Loucy (cell line): ENCODE data around the gene SHISAL2A.

Source experiments
- H2AFZ ChIP-seq: fragments of 200-600 bp; sonication (generic); 2 replicates; pipeline ENCODE4 v1.6.0; 2016; ENCODE audit warnings: antibody characterized with exemption, mild to moderate bottlenecking, low read length, moderate library complexity
- H3F3A ChIP-seq: fragments of 200-600 bp; 2 replicates; pipeline ENCODE4 v1.6.0; 2016; ENCODE audit warnings: antibody characterized with exemption, low read depth, mild to moderate bottlenecking
- H3K27me3 ChIP-seq: fragments of 200-600 bp; sonication (generic); 2 replicates; pipeline ENCODE4 v1.6.1; 2014; ENCODE audit warnings: low read length, mild to moderate bottlenecking; ENCODE audit not compliant: insufficient read depth, poor library complexity, severe bottlenecking
- H3K36me3 ChIP-seq: fragments of 200-600 bp; sonication (generic); 2 replicates; pipeline ENCODE4 v1.6.1; 2016; ENCODE audit warnings: low read length; ENCODE audit not compliant: insufficient read depth
- H3K4me1 ChIP-seq: fragments of 200-600 bp; sonication (generic); 2 replicates; pipeline ENCODE4 v1.5.1; 2014; ENCODE audit warnings: low read length, mild to moderate bottlenecking; ENCODE audit not compliant: insufficient read depth, poor library complexity, severe bottlenecking
- H3K4me2 ChIP-seq: fragments of 200-600 bp; sonication (generic); 2 replicates; pipeline ENCODE4 v1.6.0; 2014; ENCODE audit warnings: antibody characterized with exemption, low read length, low read depth, mild to moderate bottlenecking; ENCODE audit not compliant: poor library complexity, severe bottlenecking
- H3K4me3 ChIP-seq: fragments of 200-600 bp; sonication (generic); 2 replicates; pipeline ENCODE4 v1.5.1; 2014; ENCODE audit warnings: low read length, mild to moderate bottlenecking, mixed read lengths; ENCODE audit not compliant: poor library complexity, severe bottlenecking
- H3K79me2 ChIP-seq: fragments of 200-600 bp; sonication (generic); 2 replicates; pipeline ENCODE4 v1.6.1; 2014; ENCODE audit warnings: low read length; ENCODE audit not compliant: insufficient read depth
- H3K9ac ChIP-seq: fragments of 200-600 bp; sonication (generic); 2 replicates; pipeline ENCODE4 v1.6.0; 2014; ENCODE audit warnings: mild to moderate bottlenecking, low read depth, low read length, moderate library complexity; ENCODE audit not compliant: poor library complexity, severe bottlenecking
- H3K9me2 ChIP-seq: fragments of 200-600 bp; sonication (generic); replicated peaks from 2 replicates; pipeline ENCODE4 v1.6.1; 2016; ENCODE audit warnings: low read depth, low read length, mixed read lengths
- H3K9me3 ChIP-seq: fragments of 200-600 bp; sonication (generic); 2 replicates; pipeline ENCODE4 v1.6.1; 2014; ENCODE audit warnings: mild to moderate bottlenecking, antibody characterized with exemption, low read length, low read depth; ENCODE audit not compliant: insufficient read depth
- H4K20me1 ChIP-seq: fragments of 200-600 bp; sonication (generic); 2 replicates; pipeline ENCODE4 v1.6.0; 2014; ENCODE audit warnings: antibody characterized with exemption, low read length, mild to moderate bottlenecking; ENCODE audit not compliant: insufficient read depth, poor library complexity, severe bottlenecking
- EZH2phosphoT487 ChIP-seq: fragments of 200-600 bp; IDR thresholded peaks from 2 replicates; pipeline ENCODE4 v1.6.1; 2018; ENCODE audit warnings: antibody characterized with exemption, mild to moderate bottlenecking, moderate library complexity, borderline replicate concordance
- TF ChIP-seq, protein P1 (sequence below): fragments of 200-600 bp; sonication (generic); conservative IDR thresholded peaks from 2 replicates; pipeline ENCODE4 v1.5.1; 2014; ENCODE audit warnings: mild to moderate bottlenecking, antibody characterized with exemption, low read length

SHISAL2A gene

DNA sequence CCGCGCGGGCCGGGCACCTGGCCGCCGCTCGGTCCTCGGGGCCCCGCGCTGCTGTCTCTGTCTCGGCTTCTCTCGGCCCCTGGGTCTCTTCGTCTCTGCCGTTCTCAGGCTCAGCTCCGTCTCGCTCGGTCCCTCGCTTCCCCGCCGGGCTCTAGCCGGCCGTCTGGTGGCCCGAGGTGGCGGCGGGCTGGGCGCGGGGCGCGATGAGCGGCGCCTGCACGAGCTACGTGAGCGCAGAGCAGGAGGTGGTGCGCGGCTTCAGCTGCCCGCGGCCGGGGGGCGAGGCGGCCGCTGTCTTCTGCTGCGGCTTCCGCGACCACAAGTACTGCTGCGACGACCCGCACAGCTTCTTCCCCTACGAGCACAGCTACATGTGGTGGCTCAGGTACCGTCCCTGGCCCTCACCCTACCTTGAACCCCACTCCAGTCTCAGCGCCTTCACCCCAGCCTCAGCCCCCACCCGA, 355 bp downstream of the SHISAL2A start:
- Histone ChIP-seq H3K27me3 (no peaks in the 10 kb centered on the region), H3K4me1 (peaks cover 42% of the 10 kb centered on the region), H2AFZ (no peak overlapping the region), H3K36me3 (no peaks in the 10 kb centered on the region), H3K9me3 (no peaks in the 10 kb centered on the region), H3K9ac (no peak overlapping the region), H3K9me2 (no peaks in the 10 kb centered on the region), H3K4me2 (no peak overlapping the region), H3K79me2 (no peaks in the 10 kb centered on the region), H3F3A (peaks cover 5% of the 10 kb centered on the region; the same call in 1 of the 2 replicates), H4K20me1 (no peaks in the 10 kb centered on the region), H3K4me3 (no peak overlapping the region)
- TF ChIP-seq EZH2phosphoT487, result no peak
- TF ChIP-seq, protein P1, sequence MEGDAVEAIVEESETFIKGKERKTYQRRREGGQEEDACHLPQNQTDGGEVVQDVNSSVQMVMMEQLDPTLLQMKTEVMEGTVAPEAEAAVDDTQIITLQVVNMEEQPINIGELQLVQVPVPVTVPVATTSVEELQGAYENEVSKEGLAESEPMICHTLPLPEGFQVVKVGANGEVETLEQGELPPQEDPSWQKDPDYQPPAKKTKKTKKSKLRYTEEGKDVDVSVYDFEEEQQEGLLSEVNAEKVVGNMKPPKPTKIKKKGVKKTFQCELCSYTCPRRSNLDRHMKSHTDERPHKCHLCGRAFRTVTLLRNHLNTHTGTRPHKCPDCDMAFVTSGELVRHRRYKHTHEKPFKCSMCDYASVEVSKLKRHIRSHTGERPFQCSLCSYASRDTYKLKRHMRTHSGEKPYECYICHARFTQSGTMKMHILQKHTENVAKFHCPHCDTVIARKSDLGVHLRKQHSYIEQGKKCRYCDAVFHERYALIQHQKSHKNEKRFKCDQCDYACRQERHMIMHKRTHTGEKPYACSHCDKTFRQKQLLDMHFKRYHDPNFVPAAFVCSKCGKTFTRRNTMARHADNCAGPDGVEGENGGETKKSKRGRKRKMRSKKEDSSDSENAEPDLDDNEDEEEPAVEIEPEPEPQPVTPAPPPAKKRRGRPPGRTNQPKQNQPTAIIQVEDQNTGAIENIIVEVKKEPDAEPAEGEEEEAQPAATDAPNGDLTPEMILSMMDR, result no peak

DNA sequence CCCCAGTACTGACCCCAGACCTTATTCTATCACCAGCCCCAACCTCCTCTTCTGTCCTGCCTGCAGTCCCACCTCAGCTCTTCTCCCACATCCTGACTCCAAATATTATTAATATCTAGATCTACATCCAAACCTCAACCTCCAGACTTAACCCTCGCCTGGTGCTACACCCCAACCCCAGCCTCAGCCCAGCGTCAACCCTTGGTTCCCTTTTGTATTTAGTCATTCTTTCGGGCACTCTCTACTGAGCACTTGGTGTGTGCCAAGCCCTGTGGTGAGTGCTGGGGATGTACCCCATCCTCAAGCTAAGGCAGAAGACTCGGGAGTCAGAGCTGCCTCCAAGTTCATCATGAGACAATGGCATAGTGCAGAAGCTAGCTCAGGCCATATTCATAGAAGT, 1.1 kb downstream of the SHISAL2A start:
- no peak for TF ChIP-seq EZH2phosphoT487
- TF ChIP-seq, protein P1, result no peak
- Histone ChIP-seq H3K4me2 (no peak overlapping the region), H3K36me3 (no peaks in the 10 kb centered on the region), H3K4me1 (peaks cover 49% of the 10 kb centered on the region), H3F3A (peaks cover 5% of the 10 kb centered on the region; the same call in 1 of the 2 replicates), H3K9me3 (no peaks in the 10 kb centered on the region), H3K79me2 (no peaks in the 10 kb centered on the region), H3K4me3 (no peak overlapping the region), H3K9ac (no peak overlapping the region), H3K9me2 (no peaks in the 10 kb centered on the region), H3K27me3 (no peaks in the 10 kb centered on the region), H4K20me1 (no peaks in the 10 kb centered on the region), H2AFZ (no peak overlapping the region)

DNA sequence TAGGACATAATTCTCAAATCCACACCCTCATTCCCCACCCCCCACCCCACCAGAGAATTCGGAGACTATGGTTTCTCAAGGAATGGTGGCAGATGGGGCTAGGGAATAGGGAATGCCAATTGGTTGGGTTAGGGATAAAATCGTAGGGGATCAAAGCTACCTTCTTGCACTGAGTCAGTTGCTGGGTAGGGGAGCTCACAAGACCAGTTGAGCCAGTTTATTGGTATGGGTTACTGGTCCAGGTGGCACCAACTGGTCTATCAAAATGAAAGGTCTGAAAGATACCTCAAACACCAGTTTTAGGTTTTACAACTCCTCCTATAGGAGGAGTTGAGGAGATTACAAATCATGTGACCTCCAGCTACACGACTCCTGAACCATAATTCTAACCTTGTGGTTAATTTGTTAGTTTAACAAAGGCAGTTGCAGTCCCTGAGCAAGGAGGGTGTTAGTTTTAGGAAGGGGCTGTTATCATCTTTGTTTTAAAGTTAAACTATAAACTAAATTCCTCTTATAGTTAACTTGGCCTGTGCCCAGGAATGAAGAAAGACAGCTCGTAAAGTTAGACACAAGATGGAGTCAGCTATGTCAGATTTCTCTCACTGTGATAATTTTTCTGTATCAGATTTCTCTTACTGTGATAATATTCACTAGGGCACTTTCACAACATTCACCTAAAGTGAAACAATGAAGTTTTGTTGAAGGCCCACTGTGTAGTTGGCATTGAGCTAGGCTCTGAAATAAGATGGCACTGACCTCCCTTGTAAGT, 2.5 kb downstream of the SHISAL2A start:
- H4K20me1 ChIP-seq, result no peaks in the 10 kb centered on the region
- no peaks in the 10 kb centered on the region for H3K27me3 ChIP-seq
- H3K9ac ChIP-seq, result peak overlapping the region; percentile 74
- no peaks in the 10 kb centered on the region for H3K79me2 ChIP-seq
- peaks cover 5% of the 10 kb centered on the region; the same call in 1 of the 2 replicates for H3F3A ChIP-seq
- peaks cover 52% of the 10 kb centered on the region for H3K4me1 ChIP-seq
- no peak overlapping the region for H3K4me3 ChIP-seq
- no peaks in the 10 kb centered on the region for H3K9me2 ChIP-seq
- peak overlapping the region; percentile 2 for H3K4me2 ChIP-seq
- peak overlapping the region; percentile 24; the same call in 1 of the 2 replicates for H2AFZ ChIP-seq
- H3K36me3 ChIP-seq, result no peaks in the 10 kb centered on the region
- no peaks in the 10 kb centered on the region for H3K9me3 ChIP-seq
- no peak for TF ChIP-seq EZH2phosphoT487
- TF ChIP-seq, protein P1, result no peak
